Upper lobe of left lung (tissue), 4 donors: ENCODE data around the gene SERPINB1.

ENCODE experiments used
- CTCF ChIP-seq, 6 experiments: fragments of 450-650 bp in 4 of 6; fragments of 200-600 bp in 2 of 6; sonication (generic) in 2 of 6; IDR thresholded peaks; one replicate each; pipeline ENCODE4 v1.5.1; 2016 to 2019; ENCODE audit warnings: antibody characterized with exemption in 6 of 6
- EP300 ChIP-seq, 4 donors: sonication (generic); formaldehyde crosslinking; IDR thresholded peaks; one replicate each; pipeline ENCODE4 v1.5.1; 2017; ENCODE audit warnings: antibody characterized with exemption in 4 of 4, control low read depth in 2 of 4
- POLR2A ChIP-seq, 4 donors: fragments of 450-650 bp; IDR thresholded peaks; one replicate each; pipeline ENCODE4 v1.5.1; 2016 to 2017; ENCODE audit warnings: antibody characterized with exemption in 4 of 4, mild to moderate bottlenecking in 2 of 4
- POLR2AphosphoS5 ChIP-seq, 2 donors: sonication (generic); formaldehyde crosslinking; IDR thresholded peaks; one replicate each; pipeline ENCODE4 v1.5.1; 2017; ENCODE audit warnings: antibody characterized with exemption in 2 of 2

GRCh38 chr6:2839195-2839981 lies 2.3 kb downstream of the SERPINB1 start:
- no peak for TF ChIP-seq CTCF (IDR thresholded peaks at IDR 0.05)
- TF ChIP-seq EP300 (IDR thresholded peaks at IDR 0.05): no peak
- no peak for TF ChIP-seq POLR2AphosphoS5 (IDR thresholded peaks at IDR 0.05)
- no peak for TF ChIP-seq POLR2A (IDR thresholded peaks at IDR 0.05)
